Measurements from ENCODE around the gene GPR35. TPM values are rescaled to one million over a fixed set of nuclear protein-coding genes. Genes with fewer than 3 reads are reported as not detected.

Gene GPR35
- total RNA-seq: 1 to 10 TPM; 1.8 to 4.0 (median 2.2) TPM

DNA sequence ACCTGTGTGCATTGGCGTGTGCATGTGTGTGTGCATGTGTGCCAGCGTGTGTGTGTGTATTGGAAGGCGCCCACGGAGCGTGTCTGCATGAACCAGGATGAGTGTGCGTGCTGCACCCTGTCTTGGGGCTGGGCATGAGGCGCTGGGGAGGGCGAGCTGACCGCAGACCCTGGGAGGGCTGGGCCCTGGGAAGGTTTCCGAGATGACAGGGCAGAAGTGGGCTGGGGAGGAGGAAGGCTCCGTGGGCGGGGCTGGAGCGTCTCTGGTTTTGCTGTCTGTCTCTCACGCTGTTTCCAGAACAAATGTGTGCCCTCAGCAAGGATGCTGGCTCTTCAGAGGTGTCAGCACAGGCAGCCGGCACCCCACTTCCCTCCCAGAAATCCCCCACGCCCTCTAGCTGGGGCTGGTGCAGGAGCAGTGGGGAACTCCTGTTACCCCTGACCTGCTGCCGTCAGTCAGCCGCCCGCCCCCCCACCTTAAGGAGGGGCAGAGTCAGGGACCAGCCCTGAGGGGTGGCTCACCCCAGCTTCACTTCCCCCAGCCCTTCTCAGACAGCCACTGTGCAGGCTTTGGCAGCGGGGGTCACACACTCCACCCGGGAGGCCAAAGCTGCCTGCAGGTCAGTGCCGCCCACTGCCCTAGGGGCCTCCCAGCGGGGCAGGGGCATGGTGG is at the start of gene GPR35:
GPR35 (plus strand) TSS at position 531 of the 672 bp plus-strand sequence. CDS start 4,473 bp downstream, outside the sequence.
- Histone ChIP-seq H3K36me3 (peaks cover 0 to 6% (median under 1%) of the 10 kb centered on the region in 4 donors), H3K4me1 (peaks cover 0 to 9% (median 2%) of the 10 kb centered on the region in 4 donors), H3K27me3 (peaks cover 0 to 11% (median 0%) of the 10 kb centered on the region in 4 donors), H3K9me3 (no peaks in the 10 kb centered on the region), H3K4me3 (no peak within 1 kb of the TSS), H3K27ac (replicated peaks in 1 of 4) (no peak within 1 kb of the TSS)
- 43% methylated on average over 12 of the region's 23 CpGs for WGBS
- TF ChIP-seq POLR2AphosphoS5 (IDR thresholded peaks at IDR 0.05) (no peak), EP300 (IDR thresholded peaks at IDR 0.05) (no peak)
- TF ChIP-seq, protein P1, sequence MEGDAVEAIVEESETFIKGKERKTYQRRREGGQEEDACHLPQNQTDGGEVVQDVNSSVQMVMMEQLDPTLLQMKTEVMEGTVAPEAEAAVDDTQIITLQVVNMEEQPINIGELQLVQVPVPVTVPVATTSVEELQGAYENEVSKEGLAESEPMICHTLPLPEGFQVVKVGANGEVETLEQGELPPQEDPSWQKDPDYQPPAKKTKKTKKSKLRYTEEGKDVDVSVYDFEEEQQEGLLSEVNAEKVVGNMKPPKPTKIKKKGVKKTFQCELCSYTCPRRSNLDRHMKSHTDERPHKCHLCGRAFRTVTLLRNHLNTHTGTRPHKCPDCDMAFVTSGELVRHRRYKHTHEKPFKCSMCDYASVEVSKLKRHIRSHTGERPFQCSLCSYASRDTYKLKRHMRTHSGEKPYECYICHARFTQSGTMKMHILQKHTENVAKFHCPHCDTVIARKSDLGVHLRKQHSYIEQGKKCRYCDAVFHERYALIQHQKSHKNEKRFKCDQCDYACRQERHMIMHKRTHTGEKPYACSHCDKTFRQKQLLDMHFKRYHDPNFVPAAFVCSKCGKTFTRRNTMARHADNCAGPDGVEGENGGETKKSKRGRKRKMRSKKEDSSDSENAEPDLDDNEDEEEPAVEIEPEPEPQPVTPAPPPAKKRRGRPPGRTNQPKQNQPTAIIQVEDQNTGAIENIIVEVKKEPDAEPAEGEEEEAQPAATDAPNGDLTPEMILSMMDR (IDR thresholded peaks at IDR 0.05): no peak
- intact Hi-C loops (cut with DNase I): no loop called here
- DNase-seq (ENCODE audit: extremely low spot score): no peak

DNA sequence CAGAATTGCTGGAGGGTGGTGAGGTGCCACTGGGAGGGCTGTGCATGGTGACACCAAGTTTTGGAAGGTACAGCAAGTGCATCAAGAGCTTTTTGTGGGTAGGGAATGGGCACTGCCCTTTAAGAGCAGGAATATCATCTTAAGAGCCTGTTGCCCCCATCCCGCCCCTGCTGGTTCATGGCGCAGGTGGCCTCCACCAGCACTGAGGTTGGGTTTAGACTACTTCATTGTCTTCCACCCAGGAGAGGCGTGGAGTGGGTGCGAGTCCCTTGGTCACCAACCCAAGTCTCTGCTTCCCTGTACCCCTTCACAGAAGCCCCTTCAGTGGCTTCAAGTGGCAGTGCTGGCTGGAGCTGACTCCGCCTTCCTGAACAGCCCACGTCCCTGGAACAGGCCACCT is 49.2 kb upstream of the GPR35 start:
- DNase-seq (ENCODE audit: extremely low spot score): no peak
- H3K27me3 ChIP-seq: no peaks in the 10 kb centered on the region
- no peaks in the 10 kb centered on the region for H3K9me3 ChIP-seq
- no peak for TF ChIP-seq POLR2A (IDR thresholded peaks at IDR 0.05; ENCODE audit: low read depth)
- TF ChIP-seq POLR2AphosphoS5 (IDR thresholded peaks at IDR 0.05): no peak
- TF ChIP-seq, protein P1 (IDR thresholded peaks at IDR 0.05): no peak
- no peak for TF ChIP-seq EP300 (IDR thresholded peaks at IDR 0.05)
- intact Hi-C loops (cut with DNase I): no loop called here
- peaks cover 16 to 45% (median 30%) of the 10 kb centered on the region in 4 donors for H3K4me1 ChIP-seq
- H3K36me3 ChIP-seq: peaks cover 39 to 80% (median 68%) of the 10 kb centered on the region in 4 donors
- H3K27ac ChIP-seq (replicated peaks in 1 of 4): no peak overlapping the region
- H3K4me3 ChIP-seq: no peak overlapping the region
- WGBS: 65% methylated on average over 4 of the region's 6 CpGs

- Histone ChIP-seq H3K36me3 (peaks cover 39 to 78% (median 68%) of the 10 kb centered on the region in 4 donors), H3K4me3 (no peak overlapping the region), H3K27ac (replicated peaks in 1 of 4) (no peak overlapping the region), H3K4me1 (peaks cover 16 to 40% (median 26%) of the 10 kb centered on the region in 4 donors), H3K9me3 (peaks cover 0 to 3% (median 0%) of the 10 kb centered on the region in 4 donors), H3K27me3 (no peaks in the 10 kb centered on the region)
- DNase-seq (ENCODE audit: extremely low spot score): no peak
- intact Hi-C loops (cut with DNase I): no loop called here
- no peak for TF ChIP-seq POLR2A (IDR thresholded peaks at IDR 0.05; ENCODE audit: low read depth)
- no peak for TF ChIP-seq EP300 (IDR thresholded peaks at IDR 0.05)
- no peak for TF ChIP-seq POLR2AphosphoS5 (IDR thresholded peaks at IDR 0.05)
- TF ChIP-seq, protein P1 (IDR thresholded peaks at IDR 0.05): no peak
- no CpG with 5 or more reads among the region's 32 CpGs for WGBS
These were observed 48.7 kb upstream of the GPR35 start for GRCh38 chr2:240576436-240577205.

GRCh38 chr2:240577281-240578109 is 47.8 kb upstream of the GPR35 start:
- H3K4me1 ChIP-seq: peaks cover 16 to 34% (median 25%) of the 10 kb centered on the region in 4 donors
- peaks cover 39 to 70% (median 63%) of the 10 kb centered on the region in 4 donors for H3K36me3 ChIP-seq
- no peak for DNase-seq (ENCODE audit: extremely low spot score)
- intact Hi-C loops (cut with DNase I): no loop called here
- H3K27ac ChIP-seq (replicated peaks in 1 of 4): no peak overlapping the region
- H3K27me3 ChIP-seq: no peaks in the 10 kb centered on the region
- TF ChIP-seq, protein P1 (IDR thresholded peaks at IDR 0.05): no peak
- TF ChIP-seq POLR2A (IDR thresholded peaks at IDR 0.05; ENCODE audit: low read depth) (no peak), POLR2AphosphoS5 (IDR thresholded peaks at IDR 0.05) (no peak), EP300 (IDR thresholded peaks at IDR 0.05) (no peak)
- H3K9me3 ChIP-seq: peaks cover 0 to 3% (median 0%) of the 10 kb centered on the region in 4 donors
- H3K4me3 ChIP-seq: no peak overlapping the region
- 90% methylated on average over 4 of the region's 26 CpGs for WGBS
